ENCODE results near the gene MATN1. TPM values are rescaled to one million over a fixed set of nuclear protein-coding genes. Genes with fewer than 3 reads are reported as not detected.

Gene MATN1
- total and polyA plus RNA-seq, 12 donors, result not detected

DNA sequence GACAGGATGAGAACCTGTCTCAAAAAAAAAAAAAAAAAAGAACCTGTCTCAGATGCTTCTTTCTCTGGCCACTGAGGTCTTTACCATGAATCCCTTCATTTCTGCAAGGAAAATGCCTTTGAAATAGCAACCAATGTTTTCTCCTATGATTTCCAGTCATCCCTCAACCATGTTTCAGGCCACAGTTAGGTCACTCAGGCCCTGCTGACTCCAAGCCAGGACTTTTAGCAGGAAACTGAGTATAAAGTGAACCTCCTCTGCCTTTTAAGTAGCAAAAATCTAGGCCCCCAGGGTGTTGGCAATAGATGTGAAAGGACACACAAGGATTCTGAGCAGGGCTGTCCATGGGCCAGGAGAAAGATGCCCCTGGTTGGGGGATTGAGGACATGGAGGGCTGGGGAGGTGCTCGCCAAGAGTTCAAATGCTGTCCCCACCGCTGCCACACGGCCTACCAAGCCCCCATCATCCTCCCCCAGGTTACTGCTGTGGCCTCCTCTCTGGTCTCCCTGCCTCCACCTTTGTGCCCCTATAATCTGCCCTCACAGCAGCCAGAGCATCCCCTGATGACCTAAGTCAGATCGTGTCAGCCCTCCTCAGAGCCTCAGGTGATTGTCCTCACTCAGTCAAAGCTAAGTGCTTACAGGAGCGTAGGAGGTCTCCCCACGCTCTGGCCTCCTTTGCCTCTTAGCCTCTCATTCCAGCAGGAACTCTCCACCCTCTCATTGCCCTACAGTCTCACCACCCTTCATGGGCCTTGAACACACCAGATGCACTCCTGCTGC, 54.6 kb downstream of the MATN1 start:
- Histone ChIP-seq H3K36me3 (no peaks in the 10 kb centered on the region), H3K9me3 (peaks cover 0 to 9% (median 0%) of the 10 kb centered on the region in 11 donors), H3K27ac (no peak overlapping the region), H3K4me1 (no peaks in the 10 kb centered on the region), H3K27me3 (peaks cover 0 to 26% (median 0%) of the 10 kb centered on the region in 7 donors), H3K4me3 (no peak overlapping the region)
- ATAC-seq (no peak), DNase-seq (no peak)
- WGBS, 2 donors, result 90% methylated on average over 6 of the region's 6 CpGs
- intact Hi-C loops (cut with DNase I), result no loop called here
- TF ChIP-seq CTCF (IDR thresholded peaks at IDR 0.05), result no peak

DNA sequence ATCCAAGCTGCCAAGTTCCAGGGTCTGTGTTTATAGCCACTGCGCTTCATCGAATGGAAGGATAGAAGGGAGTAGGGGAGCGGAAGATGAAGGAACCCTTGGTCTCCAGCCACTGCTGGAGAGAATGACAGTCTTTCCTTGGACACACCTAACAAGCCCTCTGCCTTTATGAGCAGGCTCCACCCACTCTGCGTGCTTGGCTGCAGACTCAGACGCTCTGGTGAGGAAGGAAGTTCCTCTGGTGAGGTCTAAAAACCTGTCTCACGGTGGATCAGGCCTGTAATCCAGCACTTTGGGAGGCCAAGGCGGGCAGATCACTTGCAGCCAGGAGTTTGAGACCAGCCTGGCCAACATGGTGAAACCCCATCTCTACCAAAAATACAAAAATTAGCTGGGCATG, 55.4 kb downstream of the MATN1 start:
- ATAC-seq, result peak in 1 of 8 donors; percentile 44
- intact Hi-C loops (cut with DNase I), result no loop called here
- DNase-seq, result no peak

DNA sequence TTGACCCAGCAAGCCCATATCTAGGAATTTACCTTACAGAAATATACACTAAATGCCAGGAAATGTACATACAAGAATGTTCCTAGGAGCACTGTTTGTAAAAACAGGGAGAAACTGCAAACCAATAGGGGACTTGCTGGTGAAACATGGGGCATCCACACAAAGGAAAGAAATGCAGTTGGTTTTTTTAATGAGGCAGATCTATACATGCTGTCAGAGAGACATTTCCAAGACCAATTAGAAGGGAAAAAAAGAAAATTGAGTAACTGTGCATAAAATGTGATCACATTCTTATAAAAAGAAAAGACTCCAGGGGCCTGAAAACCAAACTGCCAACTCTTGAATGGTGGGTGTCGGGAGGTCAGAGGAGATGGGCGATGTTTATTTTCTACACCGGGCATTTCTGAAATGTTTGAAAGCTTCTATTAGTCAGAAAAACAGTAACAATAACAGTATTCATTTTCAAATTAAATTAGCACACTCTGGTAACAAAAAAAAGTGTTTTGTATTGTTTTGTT, 56.6 kb downstream of the MATN1 start:
- H3K36me3 ChIP-seq, result no peaks in the 10 kb centered on the region
- ATAC-seq, result no peak
- no peaks in the 10 kb centered on the region for H3K4me1 ChIP-seq
- DNase-seq, result no peak
- no peak for TF ChIP-seq CTCF (IDR thresholded peaks at IDR 0.05)
- no peaks in the 10 kb centered on the region for H3K9me3 ChIP-seq
- H3K27ac ChIP-seq, result no peak overlapping the region
- intact Hi-C loops (cut with DNase I), result no loop called here
- H3K4me3 ChIP-seq, result no peak overlapping the region
- WGBS, 2 donors, result 86 to 88% methylated on average over 3 of the region's 3 CpGs
- peaks cover 0 to 15% (median 0%) of the 10 kb centered on the region in 7 donors for H3K27me3 ChIP-seq

More for the DNA sequence above, 55.4 kb downstream of the MATN1 start:
- H3K36me3 ChIP-seq, result no peaks in the 10 kb centered on the region
- H3K27ac ChIP-seq, result no peak overlapping the region
- H3K27me3 ChIP-seq, result peaks cover 0 to 21% (median 0%) of the 10 kb centered on the region in 7 donors
- no peak overlapping the region for H3K4me3 ChIP-seq
- H3K9me3 ChIP-seq, result peaks cover 0 to 2% (median 0%) of the 10 kb centered on the region in 11 donors
- no peaks in the 10 kb centered on the region for H3K4me1 ChIP-seq
- TF ChIP-seq CTCF (IDR thresholded peaks at IDR 0.05), result no peak
- 61 to 69% methylated on average over 7 of the region's 7 CpGs for WGBS, 2 donors

DNA sequence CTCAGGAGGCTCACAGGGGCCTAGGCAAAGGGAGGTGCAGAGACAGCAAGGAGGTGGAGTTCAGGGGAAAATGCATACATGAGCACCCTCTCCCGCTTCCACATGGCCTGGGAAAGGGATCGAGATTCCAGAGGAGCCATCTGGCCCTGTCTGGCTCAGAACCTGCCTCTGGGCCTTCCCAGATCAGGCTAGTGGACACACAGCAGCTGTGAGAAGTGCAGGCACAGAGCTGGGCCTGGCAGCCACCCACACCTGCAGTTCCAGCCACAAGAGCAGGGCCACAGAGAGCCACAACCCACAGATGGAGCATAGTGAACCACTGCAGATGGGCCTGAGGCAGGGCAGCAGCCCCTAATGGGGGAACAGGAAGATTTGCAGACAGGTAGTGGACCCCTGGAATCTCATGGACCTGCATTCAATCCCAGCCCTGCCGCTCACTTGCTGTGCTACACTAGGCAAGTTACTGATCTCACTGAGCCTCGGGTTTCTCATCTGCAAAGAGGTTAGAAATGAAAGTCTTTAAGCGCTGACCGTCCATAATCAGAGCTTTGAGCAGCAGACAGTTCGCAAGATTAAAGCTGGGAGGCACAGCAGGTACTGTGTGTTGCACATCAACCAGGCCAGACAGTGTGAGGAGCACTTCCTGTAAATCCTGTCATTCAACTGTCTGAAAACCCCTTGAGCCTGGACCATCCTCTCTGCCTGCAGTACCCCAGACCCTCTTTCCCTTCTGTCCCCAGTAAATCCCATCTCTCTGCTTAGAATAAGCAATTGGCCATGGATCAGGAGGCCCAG, 58.0 kb downstream of the MATN1 start:
- no peak overlapping the region for H3K27ac ChIP-seq
- ATAC-seq, result no peak
- no peak overlapping the region for H3K4me3 ChIP-seq
- no peaks in the 10 kb centered on the region for H3K36me3 ChIP-seq
- intact Hi-C loops (cut with DNase I), result no loop called here
- no peaks in the 10 kb centered on the region for H3K4me1 ChIP-seq
- TF ChIP-seq CTCF (IDR thresholded peaks at IDR 0.05), result no peak
- H3K27me3 ChIP-seq, result peaks cover 0 to 9% (median 0%) of the 10 kb centered on the region in 7 donors
- no peak for DNase-seq
- 80 to 86% methylated on average over 7 of the region's 7 CpGs for WGBS, 2 donors
- H3K9me3 ChIP-seq, result no peaks in the 10 kb centered on the region
